HG03558 (cell line): ENCODE measurements around the gene GABRD.

ENCODE experiments used
- ATAC-seq: cut with Tn5 transposase; IDR thresholded peaks from one replicate; pipeline ENCODE4 v1.9.1; 2021; ENCODE audit warnings: moderate number of reproducible peaks; ENCODE audit not compliant: unreplicated experiment; ENCODE audit errors: extremely low read depth

GABRD gene

GRCh38 chr1:2072109-2072806 is 53.1 kb downstream of the GABRD start:
- ATAC-seq: no peak

GRCh38 chr1:2072891-2073290 is 53.7 kb downstream of the GABRD start:
- ATAC-seq: no peak

- ATAC-seq: no peak
Observed at GRCh38 chr1:2073382-2074230, 54.5 kb downstream of the GABRD start.

- ATAC-seq: no peak
Observed at GRCh38 chr1:2074396-2074795, 55.3 kb downstream of the GABRD start.

- ATAC-seq: no peak
Observed at GRCh38 chr1:2074944-2075740, 56.0 kb downstream of the GABRD start.

- ATAC-seq: no peak
Observed at GRCh38 chr1:2076826-2077225, 57.7 kb downstream of the GABRD start.

- ATAC-seq: no peak
Observed at GRCh38 chr1:2078170-2078569, 59.0 kb downstream of the GABRD start.

- ATAC-seq: no peak
Observed at GRCh38 chr1:2079396-2080085, 60.4 kb downstream of the GABRD start.

GRCh38 chr1:2080140-2080539 is 61.0 kb downstream of the GABRD start:
- no peak for ATAC-seq
